ENCODE data around the gene PSMG3. TPM values are rescaled to one million over a fixed set of nuclear protein-coding genes. Genes with fewer than 3 reads are reported as not detected.

The PSMG3 gene
- total RNA-seq, 1 donor from 2014 or later: 20.3 TPM

DNA sequence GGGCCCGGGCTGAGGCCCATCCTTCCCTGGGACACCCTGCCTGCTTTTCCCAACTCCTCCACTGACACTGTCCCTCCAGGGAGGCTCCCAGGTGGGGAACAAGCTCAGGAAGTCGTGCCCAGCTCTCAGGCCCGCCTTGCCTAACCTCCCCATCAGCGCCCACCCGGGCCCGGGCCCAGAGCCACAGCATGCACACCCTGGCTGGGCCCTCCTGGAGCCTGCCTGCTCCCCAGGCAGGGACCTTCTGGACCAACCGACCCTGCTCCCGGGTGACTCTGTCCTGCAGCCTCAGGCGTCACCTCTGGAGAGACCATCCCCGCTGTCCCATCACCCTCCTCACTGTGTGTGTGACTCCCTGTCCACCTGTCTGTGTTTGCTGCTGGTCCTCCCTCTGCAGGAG lies 12.1 kb downstream of the PSMG3 start:
- Histone ChIP-seq H3K27ac (no peak overlapping the region), H3K36me3 (no peaks in the 10 kb centered on the region), H3K27me3 (no peaks in the 10 kb centered on the region), H3K4me1 (no peaks in the 10 kb centered on the region), H3K9me3 (no peaks in the 10 kb centered on the region), H3K4me3 (no peak overlapping the region)
- TF ChIP-seq, protein P1, sequence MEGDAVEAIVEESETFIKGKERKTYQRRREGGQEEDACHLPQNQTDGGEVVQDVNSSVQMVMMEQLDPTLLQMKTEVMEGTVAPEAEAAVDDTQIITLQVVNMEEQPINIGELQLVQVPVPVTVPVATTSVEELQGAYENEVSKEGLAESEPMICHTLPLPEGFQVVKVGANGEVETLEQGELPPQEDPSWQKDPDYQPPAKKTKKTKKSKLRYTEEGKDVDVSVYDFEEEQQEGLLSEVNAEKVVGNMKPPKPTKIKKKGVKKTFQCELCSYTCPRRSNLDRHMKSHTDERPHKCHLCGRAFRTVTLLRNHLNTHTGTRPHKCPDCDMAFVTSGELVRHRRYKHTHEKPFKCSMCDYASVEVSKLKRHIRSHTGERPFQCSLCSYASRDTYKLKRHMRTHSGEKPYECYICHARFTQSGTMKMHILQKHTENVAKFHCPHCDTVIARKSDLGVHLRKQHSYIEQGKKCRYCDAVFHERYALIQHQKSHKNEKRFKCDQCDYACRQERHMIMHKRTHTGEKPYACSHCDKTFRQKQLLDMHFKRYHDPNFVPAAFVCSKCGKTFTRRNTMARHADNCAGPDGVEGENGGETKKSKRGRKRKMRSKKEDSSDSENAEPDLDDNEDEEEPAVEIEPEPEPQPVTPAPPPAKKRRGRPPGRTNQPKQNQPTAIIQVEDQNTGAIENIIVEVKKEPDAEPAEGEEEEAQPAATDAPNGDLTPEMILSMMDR (IDR thresholded peaks at IDR 0.05): no peak
- intact Hi-C loops (cut with DNase I): no loop called here
- no peak for ATAC-seq
- no peak for DNase-seq

DNA sequence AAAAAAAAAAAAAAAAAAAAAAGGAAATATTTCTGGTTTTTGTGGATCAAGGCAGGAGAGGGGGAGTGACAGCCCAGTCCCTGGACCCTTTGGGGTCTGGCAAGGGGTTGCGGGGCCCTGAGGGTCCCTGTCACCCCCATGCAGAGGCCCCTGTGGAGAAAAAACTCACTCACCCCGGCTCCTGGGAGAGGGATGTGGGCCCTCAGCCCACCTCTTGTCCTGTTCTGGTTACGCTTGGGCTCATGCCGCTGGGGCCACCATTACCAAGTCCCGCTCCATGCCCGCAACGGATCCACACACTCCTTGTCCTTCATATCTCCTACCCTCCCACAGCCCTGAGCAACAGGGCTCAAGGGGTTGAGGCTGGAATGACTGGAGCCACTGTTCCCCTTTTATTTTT lies 12.8 kb downstream of the PSMG3 start:
- no peaks in the 10 kb centered on the region for H3K4me1 ChIP-seq
- no peak overlapping the region for H3K4me3 ChIP-seq
- H3K9me3 ChIP-seq: no peaks in the 10 kb centered on the region
- intact Hi-C loops (cut with DNase I): no loop called here
- ATAC-seq (no peak), DNase-seq (no peak)
- no peaks in the 10 kb centered on the region for H3K27me3 ChIP-seq
- H3K27ac ChIP-seq: no peak overlapping the region
- H3K36me3 ChIP-seq: no peaks in the 10 kb centered on the region
- TF ChIP-seq, protein P1 (IDR thresholded peaks at IDR 0.05): no peak

DNA sequence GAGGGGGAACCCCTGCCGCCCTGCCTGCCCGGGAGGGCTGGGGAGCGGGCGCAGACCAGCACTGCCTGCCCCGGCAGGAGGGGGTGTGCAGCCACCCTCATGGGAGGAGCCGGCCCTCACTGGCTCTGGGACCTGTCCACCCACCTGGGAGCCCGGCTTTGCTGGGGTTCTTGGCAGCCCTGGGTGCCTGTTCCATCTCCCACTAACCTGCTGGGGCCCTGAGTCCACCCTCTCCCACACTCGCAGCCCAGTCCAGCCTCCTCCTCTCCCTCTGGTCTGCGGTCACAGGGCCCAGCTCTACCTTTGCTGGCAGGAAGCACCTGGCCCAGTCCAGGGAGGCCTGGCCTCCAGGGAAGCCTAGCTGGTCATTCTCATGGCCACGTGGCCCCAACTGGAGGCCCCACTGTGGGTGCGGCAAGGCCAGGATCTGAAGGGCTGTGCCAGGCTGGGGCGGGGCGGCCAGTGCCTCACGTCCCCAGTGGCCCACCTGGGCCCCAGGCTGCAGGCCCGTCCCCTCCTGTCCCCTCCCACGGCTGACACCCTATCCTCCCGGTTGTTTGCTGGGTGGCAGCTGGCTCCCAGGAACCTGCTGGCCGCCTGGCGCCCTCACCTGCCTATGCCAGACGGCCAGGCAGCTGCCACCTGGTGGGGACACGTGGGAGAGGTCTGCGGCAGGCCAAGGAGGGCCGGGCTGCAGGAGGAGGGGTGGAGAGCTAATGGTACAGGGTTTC lies 13.9 kb downstream of the PSMG3 start, which contains the start of gene TMEM184A:
TMEM184A (minus strand) TSS at position 393 of the 731 bp plus-strand sequence. CDS start 721 bp downstream, outside the sequence.
- H3K27me3 ChIP-seq: no peaks in the 10 kb centered on the region
- peak within 1 kb of the TSS; percentile 10 for H3K4me3 ChIP-seq
- TF ChIP-seq, protein P1 (IDR thresholded peaks at IDR 0.05): peak; percentile 47
- H3K9me3 ChIP-seq: no peaks in the 10 kb centered on the region
- H3K4me1 ChIP-seq: no peaks in the 10 kb centered on the region
- ATAC-seq: peak; percentile 86
- no peaks in the 10 kb centered on the region for H3K36me3 ChIP-seq
- intact Hi-C loops (cut with DNase I): no loop called here
- peak within 1 kb of the TSS; percentile 19 for H3K27ac ChIP-seq
- peak; percentile 90 for DNase-seq

DNA sequence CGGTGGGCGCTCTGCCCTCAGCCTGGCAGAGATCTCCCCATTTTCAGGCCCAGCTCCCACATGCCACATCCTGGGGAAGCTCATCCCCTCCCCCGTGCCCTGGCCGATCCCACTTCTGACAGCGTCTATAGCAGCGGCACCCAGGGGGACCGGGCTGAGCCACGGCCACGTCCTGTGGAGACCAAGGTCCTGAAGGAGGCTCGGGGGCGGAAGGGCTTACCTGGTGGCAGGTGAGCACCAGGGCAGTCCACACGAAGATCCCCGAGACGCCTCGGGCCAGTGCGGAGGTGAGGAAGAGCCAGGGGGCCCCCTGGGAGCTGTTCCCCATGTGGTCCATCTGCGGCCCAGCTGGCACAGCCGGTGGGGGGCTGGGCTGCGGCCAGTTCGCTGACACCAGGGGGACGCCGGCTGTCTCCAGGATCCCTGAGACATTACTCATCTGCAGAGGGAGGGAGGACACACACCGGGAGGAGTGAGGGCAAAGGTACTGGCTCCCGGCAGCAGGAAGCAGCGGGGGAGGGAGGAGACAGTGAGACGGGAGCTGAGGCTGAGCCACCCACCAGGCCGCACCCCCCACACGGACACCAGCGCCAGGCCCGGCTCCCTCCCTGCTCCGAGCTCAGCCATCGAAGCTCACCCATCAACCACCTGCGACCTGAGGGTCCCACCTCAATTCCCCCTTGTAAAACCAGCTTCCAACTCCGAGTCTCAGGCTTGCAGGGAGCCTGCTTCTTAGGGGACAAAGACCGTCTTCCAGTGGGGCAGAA lies 14.6 kb downstream of the PSMG3 start:
- H3K4me1 ChIP-seq: no peaks in the 10 kb centered on the region
- DNase-seq: no peak
- H3K27me3 ChIP-seq: no peaks in the 10 kb centered on the region
- H3K9me3 ChIP-seq: no peaks in the 10 kb centered on the region
- intact Hi-C loops (cut with DNase I): no loop called here
- no peaks in the 10 kb centered on the region for H3K36me3 ChIP-seq
- ATAC-seq: peak; percentile 6
- TF ChIP-seq, protein P1 (IDR thresholded peaks at IDR 0.05): no peak
- peak overlapping the region; percentile 19 for H3K27ac ChIP-seq
- H3K4me3 ChIP-seq: peak overlapping the region; percentile 10

DNA sequence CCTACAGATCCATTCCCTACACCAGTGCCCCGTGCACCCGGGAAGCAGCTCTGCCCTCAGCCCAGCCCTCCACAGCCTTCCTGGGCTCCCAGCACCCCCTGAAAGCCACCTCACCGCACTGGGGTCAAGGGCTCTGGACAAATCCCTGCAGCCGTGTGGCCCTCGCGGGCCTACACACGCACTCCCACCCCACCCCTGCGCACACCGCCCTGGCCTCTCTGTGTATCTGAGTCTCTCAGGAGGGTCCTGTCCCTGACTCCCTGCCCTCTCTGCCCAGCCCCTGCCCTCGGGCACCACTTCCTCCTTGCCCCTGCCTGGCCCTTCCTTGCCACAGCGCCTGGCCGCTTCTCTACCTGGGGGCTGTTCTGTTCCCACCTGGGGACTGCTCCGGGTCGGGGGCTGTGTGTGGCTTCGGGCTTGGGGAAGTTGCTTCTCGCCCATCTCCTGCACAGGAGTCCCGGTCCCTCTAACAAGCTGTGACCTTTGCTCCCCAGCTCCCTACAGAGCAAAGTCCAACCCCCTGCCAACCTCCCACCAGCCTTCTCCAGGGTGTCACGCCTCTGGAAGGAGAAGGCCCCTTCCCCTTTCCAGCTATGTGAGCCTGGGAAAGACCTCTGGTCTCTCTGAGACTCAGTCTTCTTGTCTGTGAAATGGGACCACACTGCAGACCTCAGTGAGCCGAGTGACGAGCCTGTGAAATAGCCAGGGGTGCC lies 15.3 kb downstream of the PSMG3 start:
- Histone ChIP-seq H3K27me3 (no peaks in the 10 kb centered on the region), H3K4me3 (no peak overlapping the region), H3K36me3 (no peaks in the 10 kb centered on the region), H3K4me1 (no peaks in the 10 kb centered on the region), H3K9me3 (no peaks in the 10 kb centered on the region), H3K27ac (no peak overlapping the region)
- TF ChIP-seq, protein P1 (IDR thresholded peaks at IDR 0.05): no peak
- intact Hi-C loops (cut with DNase I): no loop called here
- DNase-seq: no peak
- no peak for ATAC-seq
